Tibial nerve (tissue), 4 donors: ENCODE data around the gene JADE3. TPM values are rescaled to one million over a fixed set of nuclear protein-coding genes. Genes with fewer than 3 reads are reported as not detected.
A peak's percentile ranks its signal among the peaks of the same experiment; 100 is the strongest.

ENCODE experiments used
- DNase-seq, 2 donors: peaks; one replicate each; pipeline ENCODE4 v3.0.0-alpha.2; 2019; ENCODE audit warnings: low spot score in 2 of 2
- H3K27ac ChIP-seq, 4 donors: fragments of 200-600 bp; sonication (generic) in 3 of 4; one replicate each; pipeline ENCODE4 v1.5.1; 2017 to 2019; ENCODE audit warnings: mild to moderate bottlenecking in 1 of 4
- H3K27me3 ChIP-seq, 2 donors: fragments of 200-600 bp; sonication (generic) in 1 of 2; one replicate each; pipeline versions ENCODE4 v1.5.1 to v1.6.0; 2017 to 2019
- H3K36me3 ChIP-seq, 3 donors: fragments of 200-600 bp; sonication (generic); one replicate each; pipeline ENCODE4 v1.5.1; 2018 to 2019
- H3K4me1 ChIP-seq, 4 donors: fragments of 200-600 bp; sonication (generic) in 3 of 4; one replicate each; pipeline ENCODE4 v1.5.1; 2017 to 2019
- H3K4me3 ChIP-seq, 4 donors: fragments of 200-600 bp; sonication (generic) in 3 of 4; one replicate each; pipeline ENCODE4 v1.5.1; 2017 to 2019; ENCODE audit warnings: mild to moderate bottlenecking in 1 of 4, moderate library complexity in 1 of 4
- H3K9me3 ChIP-seq, 4 donors: fragments of 200-600 bp; sonication (generic) in 3 of 4; one replicate each; pipeline ENCODE4 v1.5.1; 2017 to 2019
- EP300 ChIP-seq, 2 donors: sonication (generic); formaldehyde crosslinking; IDR thresholded peaks; one replicate each; pipeline ENCODE4 v1.6.1; 2017; ENCODE audit warnings: antibody characterized with exemption in 2 of 2, mild to moderate bottlenecking in 1 of 2
- POLR2A ChIP-seq, 2 donors: fragments of 450-650 bp; IDR thresholded peaks; one replicate each; pipeline ENCODE4 v1.6.1; 2017; ENCODE audit warnings: antibody characterized with exemption in 2 of 2, mild to moderate bottlenecking in 2 of 2, moderate library complexity in 2 of 2
- WGBS, 2 donors: methylation state at CpG; one replicate each; pipeline ENCODE4 v1.1.5; 2018; 5-methylcytosine and 5-hydroxymethylcytosine counted together
- total RNA-seq, 4 donors: library from RNA; depleted of rRNA; stranded (reverse); fragments of >200 nt; gene quantifications; one replicate each; pipeline ENCODE4 v1.1.0, GENCODE V29; 2016
- TF ChIP-seq, protein P1 (sequence below), 5 experiments: fragments of 200-600 bp in 3 of 5; fragments of 450-650 bp in 2 of 5; sonication (generic) in 3 of 5; IDR thresholded peaks; one replicate each; pipeline ENCODE4 v1.5.1; 2016 to 2019; ENCODE audit warnings: antibody characterized with exemption in 5 of 5, mild to moderate bottlenecking in 3 of 5, moderate library complexity in 2 of 5

Gene JADE3
- total RNA-seq, 4 donors from 2014 or later = 3.9 to 5.4 (median 4.5) TPM

DNA sequence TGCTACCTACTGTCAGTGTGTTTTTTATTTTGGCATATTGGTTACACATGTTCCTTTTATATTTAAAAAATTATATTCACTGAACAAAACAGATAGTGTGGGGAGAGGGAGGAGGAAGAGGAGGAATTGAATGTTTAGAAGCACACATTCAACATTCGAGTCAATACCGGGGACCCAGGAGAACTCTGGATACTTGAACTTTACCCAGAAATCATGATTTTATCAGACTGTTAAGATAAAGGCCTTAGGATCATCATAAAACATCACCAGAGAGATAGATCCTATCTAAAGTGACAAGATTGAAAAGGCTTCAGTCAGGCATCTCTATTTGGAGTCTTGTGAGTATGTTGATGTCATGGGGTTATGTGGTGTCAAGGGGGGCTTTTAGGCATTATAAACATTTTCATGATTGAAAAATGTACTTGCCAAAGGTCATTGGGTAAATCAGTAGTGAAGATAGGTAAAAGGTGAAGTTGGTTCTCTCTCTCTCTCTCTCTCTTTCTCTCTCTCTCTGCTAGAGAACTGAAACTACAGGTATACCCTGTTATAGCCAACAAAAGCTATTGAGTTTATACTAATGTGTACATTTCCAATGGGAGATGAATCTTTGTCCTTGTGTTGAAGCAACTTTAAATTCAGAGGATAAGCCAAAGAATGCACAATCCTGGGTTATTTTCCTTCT is 149.2 kb downstream of the JADE3 start:
- H3K27me3 ChIP-seq = peaks cover 0 to 32% of the 10 kb centered on the region in 2 donors
- H3K9me3 ChIP-seq = no peaks in the 10 kb centered on the region
- 69 to 72% methylated on average over 2 of the region's 2 CpGs for WGBS, 2 donors
- H3K36me3 ChIP-seq = peaks cover 0 to 7% (median 0%) of the 10 kb centered on the region in 3 donors
- no peak for DNase-seq
- no peak overlapping the region for H3K4me3 ChIP-seq
- no peaks in the 10 kb centered on the region for H3K4me1 ChIP-seq
- TF ChIP-seq, protein P1, sequence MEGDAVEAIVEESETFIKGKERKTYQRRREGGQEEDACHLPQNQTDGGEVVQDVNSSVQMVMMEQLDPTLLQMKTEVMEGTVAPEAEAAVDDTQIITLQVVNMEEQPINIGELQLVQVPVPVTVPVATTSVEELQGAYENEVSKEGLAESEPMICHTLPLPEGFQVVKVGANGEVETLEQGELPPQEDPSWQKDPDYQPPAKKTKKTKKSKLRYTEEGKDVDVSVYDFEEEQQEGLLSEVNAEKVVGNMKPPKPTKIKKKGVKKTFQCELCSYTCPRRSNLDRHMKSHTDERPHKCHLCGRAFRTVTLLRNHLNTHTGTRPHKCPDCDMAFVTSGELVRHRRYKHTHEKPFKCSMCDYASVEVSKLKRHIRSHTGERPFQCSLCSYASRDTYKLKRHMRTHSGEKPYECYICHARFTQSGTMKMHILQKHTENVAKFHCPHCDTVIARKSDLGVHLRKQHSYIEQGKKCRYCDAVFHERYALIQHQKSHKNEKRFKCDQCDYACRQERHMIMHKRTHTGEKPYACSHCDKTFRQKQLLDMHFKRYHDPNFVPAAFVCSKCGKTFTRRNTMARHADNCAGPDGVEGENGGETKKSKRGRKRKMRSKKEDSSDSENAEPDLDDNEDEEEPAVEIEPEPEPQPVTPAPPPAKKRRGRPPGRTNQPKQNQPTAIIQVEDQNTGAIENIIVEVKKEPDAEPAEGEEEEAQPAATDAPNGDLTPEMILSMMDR (IDR thresholded peaks at IDR 0.05) = no peak
- TF ChIP-seq EP300 (IDR thresholded peaks at IDR 0.05) (no peak), POLR2A (IDR thresholded peaks at IDR 0.05) (no peak)
- no peak overlapping the region for H3K27ac ChIP-seq

DNA sequence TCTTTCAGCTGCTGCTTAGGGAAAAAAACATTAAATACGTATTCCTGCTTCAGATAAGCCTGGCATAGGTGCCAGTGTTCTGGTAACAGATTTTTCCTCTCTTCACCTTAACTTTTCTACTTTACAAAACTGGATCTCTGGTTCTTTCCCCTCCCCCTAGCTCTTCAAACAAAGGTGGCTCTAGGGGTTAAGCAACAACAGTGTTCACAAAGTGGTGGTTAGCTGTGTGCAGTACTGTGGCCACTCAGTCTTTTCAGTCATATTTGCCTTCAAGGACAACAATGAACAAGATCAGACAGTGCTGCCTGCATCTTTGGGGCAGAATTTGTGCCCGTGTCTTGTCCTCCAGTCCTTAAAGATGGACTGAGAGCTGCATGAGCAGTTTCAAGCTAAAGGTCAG is 151.0 kb downstream of the JADE3 start:
- no peak for DNase-seq
- Histone ChIP-seq H3K36me3 (no peaks in the 10 kb centered on the region), H3K27me3 (peaks cover 0 to 23% of the 10 kb centered on the region in 2 donors), H3K27ac (no peak overlapping the region), H3K4me1 (no peaks in the 10 kb centered on the region), H3K4me3 (no peak overlapping the region), H3K9me3 (no peaks in the 10 kb centered on the region)
- WGBS, 2 donors = 72 to 97% methylated on average over 2 of the region's 2 CpGs
- TF ChIP-seq EP300 (IDR thresholded peaks at IDR 0.05) (no peak), POLR2A (IDR thresholded peaks at IDR 0.05) (no peak)
- TF ChIP-seq, protein P1 (IDR thresholded peaks at IDR 0.05) = no peak

DNA sequence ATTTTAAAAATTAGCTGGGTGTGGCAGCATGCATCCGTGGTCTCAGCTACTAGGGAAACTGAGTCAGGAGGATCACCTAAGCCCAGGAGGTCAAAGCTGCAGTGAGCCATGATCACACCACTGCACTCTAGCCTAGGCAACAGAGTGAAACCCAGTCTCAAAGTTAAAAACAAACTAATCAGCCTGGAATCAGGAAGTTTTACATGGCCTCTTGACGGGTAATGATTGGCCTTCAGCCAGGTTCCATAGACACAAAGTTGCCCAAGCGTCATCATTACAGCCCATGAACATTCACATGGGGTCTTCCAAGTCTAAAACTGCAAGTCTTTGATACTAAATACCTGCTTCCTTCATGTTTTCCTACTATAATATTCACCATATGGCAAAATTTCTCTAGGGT is 156.0 kb downstream of the JADE3 start:
- no peak overlapping the region for H3K4me3 ChIP-seq
- peaks cover 0 to 5% of the 10 kb centered on the region in 2 donors for H3K27me3 ChIP-seq
- no peaks in the 10 kb centered on the region for H3K4me1 ChIP-seq
- DNase-seq = no peak
- 57 to 65% methylated on average over 3 of the region's 3 CpGs for WGBS, 2 donors
- no peak for TF ChIP-seq POLR2A (IDR thresholded peaks at IDR 0.05)
- TF ChIP-seq, protein P1 (IDR thresholded peaks at IDR 0.05) = no peak
- no peak for TF ChIP-seq EP300 (IDR thresholded peaks at IDR 0.05)
- no peak overlapping the region for H3K27ac ChIP-seq
- H3K9me3 ChIP-seq = no peaks in the 10 kb centered on the region
- H3K36me3 ChIP-seq = no peaks in the 10 kb centered on the region

DNA sequence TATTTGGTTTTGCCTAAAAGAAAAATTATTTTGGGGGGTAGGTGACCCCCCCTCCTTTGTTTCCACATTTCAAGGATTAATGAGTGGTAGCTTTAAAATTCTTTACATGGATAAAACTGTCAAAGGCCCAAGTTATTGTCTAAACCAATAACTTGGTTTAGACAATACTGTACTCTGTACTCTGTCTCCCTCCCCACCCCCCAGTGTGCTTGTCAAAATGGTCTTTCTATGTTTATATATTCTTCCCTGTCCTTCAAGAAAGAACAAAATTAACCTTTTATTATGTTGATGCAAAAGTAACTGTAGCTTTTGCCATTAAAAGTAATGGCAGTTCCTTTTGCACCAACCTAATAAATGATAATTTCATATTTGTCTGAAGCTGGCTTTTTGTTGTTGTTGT is 156.5 kb downstream of the JADE3 start:
- Histone ChIP-seq H3K27ac (no peak overlapping the region), H3K4me1 (no peaks in the 10 kb centered on the region), H3K27me3 (peaks cover 0 to 5% of the 10 kb centered on the region in 2 donors), H3K36me3 (no peaks in the 10 kb centered on the region), H3K9me3 (no peaks in the 10 kb centered on the region), H3K4me3 (no peak overlapping the region)
- TF ChIP-seq, protein P1 (IDR thresholded peaks at IDR 0.05) = no peak
- TF ChIP-seq POLR2A (IDR thresholded peaks at IDR 0.05) (no peak), EP300 (IDR thresholded peaks at IDR 0.05) (no peak)
- no peak for DNase-seq

DNA sequence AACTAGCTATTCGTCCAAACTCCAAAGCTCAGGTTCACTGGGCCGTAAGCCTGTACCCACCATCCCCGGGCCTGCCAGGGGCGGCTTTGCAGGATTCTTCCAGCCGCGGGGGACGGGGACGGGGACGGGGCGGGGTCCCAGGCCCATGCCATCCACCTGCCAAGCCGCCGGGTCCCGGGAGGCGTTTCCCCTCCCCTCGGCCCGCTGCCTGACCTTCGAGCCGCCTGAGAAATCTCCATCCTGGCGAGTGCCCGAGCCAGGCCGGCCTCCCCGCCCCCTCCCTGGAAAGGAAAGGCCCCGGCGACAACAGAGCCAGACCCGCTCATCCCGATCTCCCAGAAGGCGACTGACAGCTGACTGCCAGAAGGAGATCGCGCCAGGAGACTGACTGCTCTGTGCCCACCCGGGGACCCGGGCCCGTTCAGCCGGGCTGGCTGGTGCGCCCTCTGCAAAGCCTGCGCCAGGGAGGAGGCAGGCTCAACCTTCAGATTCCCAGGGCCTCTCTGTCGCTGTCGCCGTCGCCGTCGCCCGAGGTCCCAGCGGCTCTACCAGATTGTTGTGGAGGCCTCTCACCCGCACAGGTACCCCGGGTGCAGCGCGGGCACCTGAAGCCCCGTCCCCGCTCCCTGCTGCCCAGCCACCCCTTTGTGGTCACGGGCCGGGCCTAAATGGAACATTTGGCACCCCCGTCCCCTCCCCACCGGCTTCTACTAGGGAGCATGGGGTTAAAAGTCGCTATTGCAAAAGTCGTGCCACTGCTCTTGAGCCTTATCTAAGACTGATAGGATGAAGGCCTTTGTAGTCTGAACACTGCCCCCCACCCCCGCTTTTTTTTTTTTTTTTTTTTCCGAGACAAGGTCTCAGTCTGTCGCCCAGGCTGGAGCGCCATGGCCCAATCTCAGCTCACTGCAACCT is 166.2 kb downstream of the JADE3 start, which contains the start of gene RGN:
RGN (plus strand) TSS at position 315 of the 915 bp plus-strand sequence. CDS start 2,702 bp downstream, outside the sequence.
- no peaks in the 10 kb centered on the region for H3K9me3 ChIP-seq
- H3K4me1 ChIP-seq = peaks cover 0 to 4% (median 0%) of the 10 kb centered on the region in 4 donors
- no peak for TF ChIP-seq EP300 (IDR thresholded peaks at IDR 0.05)
- TF ChIP-seq, protein P1 (IDR thresholded peaks at IDR 0.05) = no peak
- TF ChIP-seq POLR2A (IDR thresholded peaks at IDR 0.05) = no peak
- no peaks in the 10 kb centered on the region for H3K36me3 ChIP-seq
- peaks cover 0 to 8% of the 10 kb centered on the region in 2 donors for H3K27me3 ChIP-seq
- H3K27ac ChIP-seq = no peak within 1 kb of the TSS
- WGBS, 2 donors = 50 to 53% methylated on average over 14 to 36 of the region's 59 CpGs
- DNase-seq = no peak
- H3K4me3 ChIP-seq = peak within 1 kb of the TSS in 1 of 4 donors; percentile 28
